HL-60 (cell line): Measurements from ENCODE around the gene TRAF1.
A peak's percentile ranks its signal among the peaks of the same experiment; 100 is the strongest.

Source experiments
- DNase-seq, 2 experiments: peaks; one replicate each; pipeline ENCODE4 v3.0.0-alpha.2; 2010 to 2020; ENCODE audit warnings: low read depth in 1 of 2, low spot score in 1 of 2
- H3K27ac ChIP-seq: fragments of 250-450 bp; sonication (Bioruptor Pico); replicated peaks from 2 replicates; pipeline ENCODE4 v1.5.1; 2020; ENCODE audit warnings: mild to moderate bottlenecking, moderate library complexity
- H3K27me3 ChIP-seq: fragments of 250-450 bp; sonication (Bioruptor Pico); 2 replicates; pipeline ENCODE4 v1.5.1; 2021; ENCODE audit warnings: mild to moderate bottlenecking, moderate library complexity; ENCODE audit not compliant: insufficient read depth, poor library complexity, severe bottlenecking
- H3K4me3 ChIP-seq: replicated peaks from 2 replicates; pipeline ENCODE4 v1.5.1; 2011; ENCODE audit warnings: mild to moderate bottlenecking, control low read depth, low read length; ENCODE audit not compliant: insufficient read depth
- CTCF ChIP-seq: IDR thresholded peaks from one replicate; pipeline ENCODE4 v1.5.1; 2011; ENCODE audit warnings: low read length, control low read depth, inconsistent platforms; ENCODE audit not compliant: insufficient read depth
- GABPA ChIP-seq: IDR thresholded peaks from 2 replicates; pipeline ENCODE4 v1.6.1; 2012; ENCODE audit warnings: low read depth
- POLR2AphosphoS5 ChIP-seq: IDR thresholded peaks from 2 replicates; pipeline ENCODE4 v1.6.1; 2012; ENCODE audit warnings: low read depth
- REST ChIP-seq: IDR thresholded peaks from 2 replicates; pipeline ENCODE4 v1.6.1; 2012; ENCODE audit warnings: low read depth; ENCODE audit not compliant: insufficient replicate concordance
- SPI1 ChIP-seq: IDR thresholded peaks from 2 replicates; pipeline ENCODE4 v1.6.1; 2012; ENCODE audit warnings: low read depth, mild to moderate bottlenecking, borderline replicate concordance
- long read RNA-seq: library from polyadenylated mRNA; unstranded; transcript quantifications from one replicate; pipeline ENCODE4 v2.0.0, GENCODE V29; 2020

TRAF1 gene
- long read RNA-seq = 0 reads

- TF ChIP-seq SPI1 (peak; percentile 96), REST (no peak), GABPA (0 out of 2 replicates have a peak, but pooled peaks have one; percentile 24), POLR2AphosphoS5 (peak; percentile 62; the same call in 1 of the 2 replicates)
- DNase-seq = peak; percentile 88 to 91
- H3K27me3 ChIP-seq = no peaks in the 10 kb centered on the region
- peak within 1 kb of the TSS; percentile 74 for H3K27ac ChIP-seq
- H3K4me3 ChIP-seq = no peak within 1 kb of the TSS
Measured at GRCh38 chr9:120926397-120926928, at the start of gene TRAF1. TSS of gene TRAF1 (minus strand) at chr9:120926796. CDS start at chr9:120926075, 721 bp downstream.

- Histone ChIP-seq H3K27me3 (no peaks in the 10 kb centered on the region), H3K27ac (no peak overlapping the region), H3K4me3 (no peak overlapping the region)
- no peak for DNase-seq
- TF ChIP-seq GABPA (no peak), CTCF (no peak), SPI1 (no peak), REST (no peak), POLR2AphosphoS5 (no peak)
Measured at GRCh38 chr9:120974921-120975320, 48.3 kb upstream of the TRAF1 start.

GRCh38 chr9:120974181-120974580 lies 47.6 kb upstream of the TRAF1 start:
- no peak overlapping the region for H3K27ac ChIP-seq
- H3K27me3 ChIP-seq = no peaks in the 10 kb centered on the region
- DNase-seq = no peak
- TF ChIP-seq GABPA = no peak
- TF ChIP-seq CTCF = no peak
- TF ChIP-seq POLR2AphosphoS5 = no peak
- no peak for TF ChIP-seq REST
- TF ChIP-seq SPI1 = no peak
- H3K4me3 ChIP-seq = no peak overlapping the region
